ENCODE results near the gene IARS1.

The IARS1 gene

GRCh38 chr9:92295240-92295790 lies 1.8 kb upstream of the IARS1 start:
- DNase-seq (ENCODE audit: low read depth in 2 of 2): no peak

- no peak for DNase-seq (ENCODE audit: low read depth in 2 of 2)
Observed at GRCh38 chr9:92294297-92294676, 790 bp upstream of the IARS1 start.

- DNase-seq (ENCODE audit: low read depth in 2 of 2): no peak
Observed at GRCh38 chr9:92293075-92293354, 482 bp downstream of the IARS1 start.

GRCh38 chr9:92292338-92293074 lies 991 bp downstream of the IARS1 start:
- no peak for DNase-seq (ENCODE audit: low read depth in 2 of 2)

GRCh38 chr9:92291577-92291976 lies 1.9 kb downstream of the IARS1 start:
- no peak for DNase-seq (ENCODE audit: low read depth in 2 of 2)

GRCh38 chr9:92290785-92291429 lies 2.6 kb downstream of the IARS1 start:
- no peak for DNase-seq (ENCODE audit: low read depth in 2 of 2)

GRCh38 chr9:92289708-92290390 lies 3.6 kb downstream of the IARS1 start:
- DNase-seq (ENCODE audit: low read depth in 2 of 2): no peak

- DNase-seq (ENCODE audit: low read depth in 2 of 2): no peak
Observed at GRCh38 chr9:92279302-92279701, 14.2 kb downstream of the IARS1 start.

GRCh38 chr9:92278110-92278509 lies 15.4 kb downstream of the IARS1 start:
- DNase-seq (ENCODE audit: low read depth in 2 of 2): no peak

GRCh38 chr9:92276331-92277032 lies 17.0 kb downstream of the IARS1 start:
- no peak for DNase-seq (ENCODE audit: low read depth in 2 of 2)

- no peak for DNase-seq (ENCODE audit: low read depth in 2 of 2)
Observed at GRCh38 chr9:92275541-92275940, 18.0 kb downstream of the IARS1 start.

- no peak for DNase-seq (ENCODE audit: low read depth in 2 of 2)
Observed at GRCh38 chr9:92270511-92270910, 23.0 kb downstream of the IARS1 start.

- no peak for DNase-seq (ENCODE audit: low read depth in 2 of 2)
Observed at GRCh38 chr9:92266486-92266885, 27.0 kb downstream of the IARS1 start.

- DNase-seq (ENCODE audit: low read depth in 2 of 2): no peak
Observed at GRCh38 chr9:92265154-92265553, 28.3 kb downstream of the IARS1 start.

- no peak for DNase-seq (ENCODE audit: low read depth in 2 of 2)
Observed at GRCh38 chr9:92263131-92263530, 30.4 kb downstream of the IARS1 start.

GRCh38 chr9:92257327-92257726 lies 36.2 kb downstream of the IARS1 start:
- DNase-seq (ENCODE audit: low read depth in 2 of 2): no peak

- no peak for DNase-seq (ENCODE audit: low read depth in 2 of 2)
Observed at GRCh38 chr9:92254381-92255337, 38.8 kb downstream of the IARS1 start.

GRCh38 chr9:92253656-92254055 lies 39.8 kb downstream of the IARS1 start:
- DNase-seq (ENCODE audit: low read depth in 2 of 2): no peak

- DNase-seq (ENCODE audit: low read depth in 2 of 2): no peak
Observed at GRCh38 chr9:92247981-92248380, 45.5 kb downstream of the IARS1 start.

- DNase-seq (ENCODE audit: low read depth in 2 of 2): no peak
Observed at GRCh38 chr9:92247296-92247695, 46.2 kb downstream of the IARS1 start.
